HEK293T (cell line): Measurements from ENCODE around the gene TRANK1.

Source experiments
- CTBP1 ChIP-seq: fragments of 450-650 bp; IDR thresholded peaks from 2 replicates; pipeline ENCODE4 v1.6.1; 2016; ENCODE audit warnings: borderline replicate concordance
- ELF4 ChIP-seq: fragments of 450-650 bp; IDR thresholded peaks from 2 replicates; pipeline ENCODE4 v1.6.1; 2017; ENCODE audit warnings: antibody characterized with exemption
- FOXK2 ChIP-seq: fragments of 450-650 bp; IDR thresholded peaks from 2 replicates; pipeline ENCODE4 v1.6.1; 2016; ENCODE audit warnings: mild to moderate bottlenecking
- FOXM1 ChIP-seq: fragments of 450-650 bp; IDR thresholded peaks from 2 replicates; pipeline ENCODE4 v1.6.1; 2017; ENCODE audit warnings: mild to moderate bottlenecking, borderline replicate concordance
- NFRKB ChIP-seq: fragments of 450-650 bp; IDR thresholded peaks from 2 replicates; pipeline ENCODE4 v1.6.1; 2016; ENCODE audit warnings: mild to moderate bottlenecking, moderate library complexity
- PKNOX1 ChIP-seq: fragments of 450-650 bp; IDR thresholded peaks from 2 replicates; pipeline ENCODE4 v1.6.1; 2016
- SUZ12 ChIP-seq: fragments of 450-650 bp; IDR thresholded peaks from 2 replicates; pipeline ENCODE4 v1.6.1; 2016; ENCODE audit warnings: mild to moderate bottlenecking

DNA sequence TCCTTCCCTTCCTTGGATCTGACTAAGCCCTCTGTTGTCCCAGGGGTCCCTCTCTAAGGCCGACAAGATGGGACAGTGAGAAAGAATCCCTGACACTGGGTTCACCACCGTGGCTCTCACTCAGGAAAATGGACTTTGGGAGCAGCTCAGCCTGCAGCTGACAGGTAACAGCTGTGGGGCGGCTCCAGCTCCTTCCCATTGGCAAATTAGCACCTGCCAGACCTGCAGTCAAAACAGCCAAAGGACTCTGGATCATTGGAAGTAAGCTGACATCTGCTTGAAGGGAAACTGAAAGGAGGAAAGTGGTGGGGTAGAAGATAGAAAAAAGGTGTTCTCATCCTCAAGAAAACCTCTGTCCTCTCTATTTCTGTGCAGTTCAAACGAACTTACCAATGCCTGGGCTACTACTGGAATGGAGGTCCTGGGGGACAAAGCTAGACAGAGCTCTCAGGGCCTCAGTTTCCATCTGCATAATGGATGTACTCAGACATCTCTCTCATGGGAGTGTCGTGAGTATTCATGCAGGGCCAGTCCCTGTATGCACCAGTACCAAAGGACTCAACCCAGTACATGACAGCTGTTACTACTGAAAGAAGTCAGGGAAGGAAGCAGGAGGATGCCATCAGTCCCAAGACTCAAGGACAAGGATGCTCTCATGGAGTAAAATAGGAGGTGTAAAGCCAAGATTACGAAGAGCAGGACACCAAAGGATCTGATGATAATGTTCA is 126.9 kb downstream of the TRANK1 start:
- no peak for TF ChIP-seq SUZ12
- TF ChIP-seq CTBP1 = no peak
- no peak for TF ChIP-seq ELF4
- no peak for TF ChIP-seq NFRKB
- no peak for TF ChIP-seq PKNOX1
- no peak for TF ChIP-seq FOXM1
- TF ChIP-seq FOXK2 = no peak
